Measurements from ENCODE around the gene C4BPB. TPM values are rescaled to one million over a fixed set of nuclear protein-coding genes. Genes with fewer than 3 reads are reported as not detected.
A peak's percentile ranks its signal among the peaks of the same experiment; 100 is the strongest.

C4BPB gene
- total RNA-seq, 1 experiment from 2014 or later = not detected

DNA sequence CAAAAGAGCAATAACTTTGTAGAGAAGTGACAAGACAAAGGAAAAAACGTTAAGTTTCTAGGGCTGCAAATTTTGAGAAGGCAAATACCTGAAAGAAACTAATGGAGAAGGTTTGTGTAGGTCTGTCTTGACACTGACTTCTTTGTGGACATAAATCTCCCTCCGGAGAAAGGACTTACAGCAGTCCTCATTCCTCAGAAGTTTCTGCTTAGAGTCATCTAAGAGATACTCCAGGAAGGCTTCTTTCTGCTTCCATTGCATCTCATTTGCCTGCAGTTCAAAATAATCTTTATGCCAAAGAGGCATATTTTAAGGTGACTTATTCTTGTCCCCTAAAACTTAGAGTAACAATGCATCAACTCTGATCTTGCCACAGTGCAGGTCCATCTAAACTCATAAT is 4.4 kb upstream of the C4BPB start:
- no TSS peak for BruUV-seq (replicated peaks)
- no peaks in the 10 kb centered on the region for H3K4me1 ChIP-seq (ENCODE audit: insufficient read depth, low read length, poor library complexity, severe bottlenecking)
- no peak for DNase-seq (ENCODE audit: low spot score)
- ChIA-PET CTCF (interaction anchor here (0.6 to 1.8 kb wide), 5 partner anchors 112 to 415 kb away, joined by 3 to 16 read pairs (median 3); no protein-coding TSS in a partner anchor), POLR2A (ENCODE audit: low non-redundant PET) (no interaction called here)
- H3K27ac ChIP-seq (ENCODE audit: low read depth, low read length, poor library complexity, severe bottlenecking) = no peak overlapping the region
- intact Hi-C loops (cut with micrococcal nuclease; ENCODE audit: unreplicated experiment) = loop anchor here (1.0 kb wide), 2 partner anchors 321 to 415 kb away; no protein-coding TSS in a partner anchor
- H3K36me3 ChIP-seq (ENCODE audit: insufficient read depth, low read length, poor library complexity, severe bottlenecking) = no peaks in the 10 kb centered on the region
- H3K27me3 ChIP-seq (replicated peaks; ENCODE audit: insufficient read depth, low read depth, low read length, poor library complexity) = peaks cover 31% of the 10 kb centered on the region
- no peak overlapping the region for H3K4me3 ChIP-seq (ENCODE audit: low read depth, low read length, poor library complexity, severe bottlenecking)
- no peaks in the 10 kb centered on the region for H3K9me3 ChIP-seq (ENCODE audit: low read depth, low read length, poor library complexity, severe bottlenecking)
- TF ChIP-seq, protein P1, sequence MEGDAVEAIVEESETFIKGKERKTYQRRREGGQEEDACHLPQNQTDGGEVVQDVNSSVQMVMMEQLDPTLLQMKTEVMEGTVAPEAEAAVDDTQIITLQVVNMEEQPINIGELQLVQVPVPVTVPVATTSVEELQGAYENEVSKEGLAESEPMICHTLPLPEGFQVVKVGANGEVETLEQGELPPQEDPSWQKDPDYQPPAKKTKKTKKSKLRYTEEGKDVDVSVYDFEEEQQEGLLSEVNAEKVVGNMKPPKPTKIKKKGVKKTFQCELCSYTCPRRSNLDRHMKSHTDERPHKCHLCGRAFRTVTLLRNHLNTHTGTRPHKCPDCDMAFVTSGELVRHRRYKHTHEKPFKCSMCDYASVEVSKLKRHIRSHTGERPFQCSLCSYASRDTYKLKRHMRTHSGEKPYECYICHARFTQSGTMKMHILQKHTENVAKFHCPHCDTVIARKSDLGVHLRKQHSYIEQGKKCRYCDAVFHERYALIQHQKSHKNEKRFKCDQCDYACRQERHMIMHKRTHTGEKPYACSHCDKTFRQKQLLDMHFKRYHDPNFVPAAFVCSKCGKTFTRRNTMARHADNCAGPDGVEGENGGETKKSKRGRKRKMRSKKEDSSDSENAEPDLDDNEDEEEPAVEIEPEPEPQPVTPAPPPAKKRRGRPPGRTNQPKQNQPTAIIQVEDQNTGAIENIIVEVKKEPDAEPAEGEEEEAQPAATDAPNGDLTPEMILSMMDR (conservative IDR thresholded peaks at IDR 0.05; ENCODE audit: low read depth, low read length) = no peak
- TF ChIP-seq EZH2 (IDR thresholded peaks at IDR 0.05; ENCODE audit: borderline replicate concordance, low read depth, low read length, poor library complexity, severe bottlenecking) = no peak

GRCh38 chr1:207084701-207085180 is 3.9 kb upstream of the C4BPB start:
- Histone ChIP-seq H3K4me1 (ENCODE audit: insufficient read depth, low read length, poor library complexity, severe bottlenecking) (no peaks in the 10 kb centered on the region), H3K9me3 (ENCODE audit: low read depth, low read length, poor library complexity, severe bottlenecking) (no peaks in the 10 kb centered on the region), H3K4me3 (ENCODE audit: low read depth, low read length, poor library complexity, severe bottlenecking) (no peak overlapping the region), H3K27ac (ENCODE audit: low read depth, low read length, poor library complexity, severe bottlenecking) (no peak overlapping the region), H3K36me3 (ENCODE audit: insufficient read depth, low read length, poor library complexity, severe bottlenecking) (no peaks in the 10 kb centered on the region), H3K27me3 (replicated peaks; ENCODE audit: insufficient read depth, low read depth, low read length, poor library complexity) (peaks cover 33% of the 10 kb centered on the region)
- DNase-seq (ENCODE audit: low spot score) = peak; percentile 72
- intact Hi-C loops (cut with micrococcal nuclease; ENCODE audit: unreplicated experiment) = loop anchor here (1.0 kb wide), 2 partner anchors 321 to 415 kb away; no protein-coding TSS in a partner anchor
- ChIA-PET POLR2A (ENCODE audit: low non-redundant PET) (no interaction called here), CTCF (interaction anchor here (0.6 to 1.8 kb wide), 5 partner anchors 113 to 415 kb away, joined by 3 to 16 read pairs (median 3); no protein-coding TSS in a partner anchor)
- TF ChIP-seq, protein P1 (conservative IDR thresholded peaks at IDR 0.05; ENCODE audit: low read depth, low read length) = peak; percentile 63
- TF ChIP-seq EZH2 (IDR thresholded peaks at IDR 0.05; ENCODE audit: borderline replicate concordance, low read depth, low read length, poor library complexity, severe bottlenecking) = no peak
- no TSS peak for BruUV-seq (replicated peaks)

- Histone ChIP-seq H3K27me3 (replicated peaks; ENCODE audit: insufficient read depth, low read depth, low read length, poor library complexity) (peaks cover 40% of the 10 kb centered on the region), H3K4me3 (ENCODE audit: low read depth, low read length, poor library complexity, severe bottlenecking) (no peak overlapping the region), H3K4me1 (ENCODE audit: insufficient read depth, low read length, poor library complexity, severe bottlenecking) (no peaks in the 10 kb centered on the region), H3K27ac (ENCODE audit: low read depth, low read length, poor library complexity, severe bottlenecking) (no peak overlapping the region), H3K36me3 (ENCODE audit: insufficient read depth, low read length, poor library complexity, severe bottlenecking) (no peaks in the 10 kb centered on the region), H3K9me3 (ENCODE audit: low read depth, low read length, poor library complexity, severe bottlenecking) (no peaks in the 10 kb centered on the region)
- intact Hi-C loops (cut with micrococcal nuclease; ENCODE audit: unreplicated experiment) = no loop called here
- no peak for TF ChIP-seq EZH2 (IDR thresholded peaks at IDR 0.05; ENCODE audit: borderline replicate concordance, low read depth, low read length, poor library complexity, severe bottlenecking)
- TF ChIP-seq, protein P1 (conservative IDR thresholded peaks at IDR 0.05; ENCODE audit: low read depth, low read length) = no peak
- ChIA-PET CTCF (interaction anchor here (1.8 kb wide), 1 partner anchor 319 kb away, joined by 16 read pairs; no protein-coding TSS in a partner anchor), POLR2A (ENCODE audit: low non-redundant PET) (no interaction called here)
- no peak for DNase-seq (ENCODE audit: low spot score)
- no TSS peak for BruUV-seq (replicated peaks)
Observed at GRCh38 chr1:207085887-207086286, 2.8 kb upstream of the C4BPB start.
